GM21529 (cell line): ENCODE data around the gene HSDL1.
A peak's percentile ranks its signal among the peaks of the same experiment; 100 is the strongest.

Experiments
- ATAC-seq: cut with Tn5 transposase; IDR thresholded peaks from one replicate; pipeline ENCODE4 v1.9.1; 2021; ENCODE audit not compliant: unreplicated experiment

Gene HSDL1

DNA sequence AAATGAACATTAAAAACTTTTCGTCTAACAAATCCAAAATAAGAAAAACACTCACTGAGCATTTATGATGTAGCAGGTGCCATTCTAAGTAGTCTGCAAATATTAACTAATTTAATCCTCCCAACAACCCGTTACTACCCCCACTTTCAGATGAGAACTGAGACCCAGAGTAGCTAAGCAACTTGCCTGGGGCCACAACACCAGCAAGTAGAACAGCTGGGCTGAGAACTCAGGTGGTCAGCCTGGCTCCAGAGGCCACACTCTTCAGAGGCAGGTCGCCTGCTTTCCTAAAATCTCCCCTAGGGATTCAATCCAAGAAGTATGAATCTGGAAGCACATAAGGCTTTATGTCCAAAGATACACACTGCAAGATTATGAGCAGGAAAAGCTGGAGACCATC is 34.5 kb downstream of the HSDL1 start:
- ATAC-seq = no peak

DNA sequence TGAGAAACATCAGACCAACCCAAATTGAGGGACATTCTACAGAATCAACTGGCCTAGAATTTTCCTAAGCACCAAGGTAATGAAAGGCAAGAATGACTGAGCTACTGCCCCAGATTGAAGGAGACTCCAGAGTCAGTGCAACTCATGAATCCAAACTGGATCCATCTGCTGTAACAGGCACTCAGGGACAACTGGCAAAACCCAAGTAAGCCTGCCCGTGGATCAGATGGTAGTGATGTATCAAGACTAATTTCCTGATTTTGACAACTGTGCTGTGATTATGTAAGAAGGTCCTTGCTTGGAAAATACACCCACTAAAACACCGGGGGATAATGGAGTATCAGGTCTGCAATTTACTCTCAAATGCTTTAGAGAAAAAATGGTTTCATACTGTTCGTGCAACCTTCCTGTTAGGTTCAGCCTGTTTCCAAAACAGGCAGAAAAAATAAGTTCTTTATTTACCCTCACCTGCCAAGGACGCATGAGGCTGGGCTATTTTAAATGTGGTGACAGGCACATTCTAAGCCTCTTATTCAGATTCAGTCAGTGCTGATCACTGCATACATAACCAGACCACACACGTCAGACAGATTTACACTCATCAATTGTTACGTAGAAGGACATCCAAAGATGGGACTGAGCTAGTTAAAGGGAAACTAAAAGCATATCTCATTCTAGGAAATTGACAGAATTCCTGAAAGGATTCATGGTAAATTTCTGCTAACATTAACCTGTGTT is 35.2 kb downstream of the HSDL1 start:
- ATAC-seq = no peak

GRCh38 chr16:84107921-84108320 is 37.1 kb downstream of the HSDL1 start:
- ATAC-seq = no peak

DNA sequence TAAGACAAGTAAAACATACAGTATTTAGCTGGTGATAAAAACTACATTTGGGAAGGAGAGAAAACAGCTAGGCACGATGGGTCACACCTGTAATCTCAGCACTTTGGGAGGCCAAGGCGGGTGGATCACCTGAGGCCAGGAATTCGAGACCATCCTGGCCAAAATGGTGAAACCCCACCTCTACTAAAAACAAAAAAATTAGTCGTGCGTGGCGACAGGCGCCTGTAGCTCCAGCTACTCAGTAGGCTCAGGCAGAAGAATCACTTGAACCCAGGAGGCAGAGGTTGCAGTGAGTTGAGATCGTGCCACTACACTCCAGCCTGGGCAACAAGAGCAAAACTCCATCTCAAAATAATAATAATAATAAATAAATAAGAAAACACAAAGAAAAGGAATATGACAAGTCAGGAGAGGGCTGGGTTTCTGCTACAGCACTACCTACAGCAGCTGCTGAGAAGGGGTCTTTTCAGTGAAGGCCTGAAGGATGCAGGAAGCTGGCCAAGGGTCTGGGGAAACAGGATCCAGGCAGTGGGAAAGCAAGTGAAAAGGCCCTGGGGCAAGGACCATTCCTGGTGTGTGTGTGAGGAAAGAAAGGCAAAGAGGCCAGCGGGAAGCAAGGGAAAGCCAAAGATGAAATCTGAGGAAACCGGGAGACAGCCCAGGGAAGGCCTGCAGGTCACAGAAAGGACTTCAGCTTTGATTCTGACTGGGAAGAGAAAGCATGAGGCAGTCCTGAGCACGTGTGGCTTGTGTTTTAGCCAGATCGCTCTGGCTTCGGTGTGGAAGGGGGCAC is 38.8 kb downstream of the HSDL1 start:
- ATAC-seq = no peak

GRCh38 chr16:84105301-84105815 is 39.6 kb downstream of the HSDL1 start:
- no peak for ATAC-seq

DNA sequence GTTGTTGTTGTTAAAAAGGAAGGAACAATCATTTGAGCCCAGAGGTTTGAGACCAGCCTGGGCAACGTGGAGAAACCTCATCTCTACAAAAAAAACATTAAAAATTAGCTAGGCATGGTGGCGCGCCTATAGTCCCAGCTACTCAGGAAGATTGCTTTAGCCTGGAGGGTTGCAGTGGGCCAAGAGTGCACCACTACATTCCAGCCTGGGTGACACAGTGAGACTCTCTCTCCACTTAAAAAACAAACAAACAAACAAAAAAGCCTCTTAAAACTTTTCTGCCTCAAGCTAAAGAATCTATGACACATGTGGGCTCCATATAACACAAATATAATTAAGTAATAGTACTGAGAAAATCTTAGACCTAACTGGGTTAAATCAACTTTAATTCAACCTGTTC is 40.7 kb downstream of the HSDL1 start:
- no peak for ATAC-seq

DNA sequence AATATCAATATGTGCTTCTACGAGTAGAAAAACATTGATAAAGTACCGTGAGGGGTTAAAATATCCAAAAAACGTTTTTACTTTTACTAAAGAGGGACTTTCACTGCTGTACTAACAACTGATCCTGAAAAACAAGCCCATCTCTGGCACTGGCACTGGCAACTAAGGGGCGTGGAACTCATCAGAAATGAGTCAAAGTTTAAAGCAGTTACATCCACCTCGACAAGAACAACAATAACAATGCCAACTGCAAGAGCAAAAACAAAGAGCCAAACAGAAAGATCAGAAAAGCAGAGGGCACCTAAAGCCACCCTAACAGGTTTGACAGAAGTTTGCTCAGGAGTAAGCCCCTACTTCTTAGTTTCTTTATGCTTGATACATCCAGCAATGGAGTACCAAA is 41.3 kb downstream of the HSDL1 start:
- no peak for ATAC-seq

- ATAC-seq = no peak
These were observed 46.0 kb downstream of the HSDL1 start for GRCh38 chr16:84098939-84099338.

GRCh38 chr16:84096447-84097005 is 48.5 kb downstream of the HSDL1 start:
- no peak for ATAC-seq

- no peak for ATAC-seq
These were observed 49.5 kb downstream of the HSDL1 start for GRCh38 chr16:84095466-84095865.

DNA sequence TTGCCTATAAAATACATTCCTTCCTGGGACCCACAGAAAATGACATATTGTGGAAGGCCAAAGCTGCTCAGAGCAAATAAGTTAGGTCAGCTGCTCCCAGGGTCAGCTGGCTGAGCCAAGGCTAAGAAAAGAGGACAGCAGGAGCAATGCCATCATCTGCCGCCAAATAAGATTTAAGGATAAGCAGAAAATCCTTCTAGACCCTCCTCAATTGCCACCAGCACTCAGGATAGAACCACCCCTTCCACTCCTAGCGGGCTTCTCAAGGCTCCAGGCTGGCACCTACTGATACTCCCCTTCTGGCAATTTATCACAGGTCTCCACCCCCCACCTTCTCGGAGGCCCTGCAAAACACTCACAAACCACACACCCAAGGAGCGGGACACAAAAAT is 51.1 kb downstream of the HSDL1 start:
- ATAC-seq = no peak

GRCh38 chr16:84093120-84093878 is 51.7 kb downstream of the HSDL1 start:
- no peak for ATAC-seq

DNA sequence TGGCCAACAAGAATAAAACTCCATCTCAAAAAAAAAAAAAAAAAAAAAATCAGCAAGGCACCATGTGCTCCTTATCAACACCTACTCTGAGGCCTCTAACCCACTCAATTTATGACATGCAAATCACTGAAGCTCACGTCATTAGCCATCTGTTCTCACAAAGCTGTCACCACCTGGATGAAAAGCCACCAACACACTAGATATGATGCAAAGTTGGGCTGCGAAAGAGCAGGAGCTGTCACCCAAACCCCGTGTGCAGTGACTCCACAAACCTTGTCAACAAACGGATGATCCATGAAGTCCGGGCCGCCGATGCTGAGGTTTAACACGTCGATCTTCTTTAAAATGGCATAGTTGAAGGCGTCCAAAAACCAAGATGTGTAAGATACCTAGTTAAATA is 53.5 kb downstream of the HSDL1 start:
- no peak for ATAC-seq

GRCh38 chr16:84090211-84090610 is 54.8 kb downstream of the HSDL1 start:
- no peak for ATAC-seq

DNA sequence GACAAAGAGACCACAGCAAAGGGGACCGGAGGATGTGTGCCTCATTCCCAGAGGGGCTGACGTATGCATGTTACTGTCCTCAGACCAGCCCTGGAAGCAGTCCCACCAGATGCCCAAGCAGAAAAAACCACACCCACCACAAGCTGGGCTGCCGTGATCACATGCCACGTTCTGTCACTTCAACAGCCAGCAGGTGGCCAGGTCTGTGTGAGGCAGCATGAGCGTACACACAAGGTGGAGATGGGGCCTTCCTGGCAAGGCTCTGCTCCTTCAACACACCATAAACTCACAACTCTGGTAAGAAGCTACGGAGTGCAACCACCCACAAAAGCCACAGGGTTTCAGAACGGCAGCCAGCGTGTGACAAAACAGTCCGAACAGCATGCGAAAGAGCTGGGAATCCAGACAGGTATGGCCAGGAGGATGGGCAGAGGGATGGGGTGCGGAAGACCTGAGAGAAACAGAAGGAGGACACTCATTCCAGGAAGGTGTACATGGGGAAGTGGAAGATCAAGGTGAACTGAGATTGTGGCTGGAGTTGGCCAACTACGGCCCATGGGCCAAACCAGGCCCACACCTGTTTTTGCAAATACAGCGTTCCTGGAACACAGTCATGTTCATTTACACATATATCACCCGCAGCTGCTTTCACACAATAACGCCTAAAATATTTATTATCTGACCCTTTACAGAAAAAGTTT is 56.1 kb downstream of the HSDL1 start:
- ATAC-seq = peak; percentile 81

- no peak for ATAC-seq
These were observed 57.4 kb downstream of the HSDL1 start for GRCh38 chr16:84087466-84088151.

DNA sequence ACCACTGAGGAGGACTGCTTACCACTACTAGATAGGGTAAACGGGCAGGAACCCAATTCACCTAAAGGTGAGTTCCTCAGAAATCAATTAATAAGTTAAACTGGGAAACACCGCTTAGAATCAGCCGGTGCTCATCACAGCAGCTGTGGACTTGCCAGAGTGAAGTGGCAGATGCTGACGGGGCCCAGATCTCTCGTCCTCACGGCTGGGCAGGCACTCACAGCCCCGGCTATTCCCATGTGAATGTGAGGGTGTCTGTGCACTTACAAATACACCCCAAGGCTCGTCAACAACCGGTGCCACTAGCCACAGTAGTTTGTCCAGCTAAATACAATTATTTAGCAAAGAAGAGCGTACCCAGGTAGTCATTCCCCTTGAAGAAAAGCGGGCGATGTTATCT is 58.0 kb downstream of the HSDL1 start:
- ATAC-seq = no peak

GRCh38 chr16:84086341-84086740 is 58.6 kb downstream of the HSDL1 start:
- no peak for ATAC-seq

GRCh38 chr16:84085773-84086172 is 59.2 kb downstream of the HSDL1 start:
- ATAC-seq = no peak

GRCh38 chr16:84085271-84085667 is 59.7 kb downstream of the HSDL1 start:
- no peak for ATAC-seq
